Subcutaneous adipose tissue (tissue), 4 donors: ENCODE measurements around the gene TMEM40. TPM values are rescaled to one million over a fixed set of nuclear protein-coding genes. Genes with fewer than 3 reads are reported as not detected.

Experiments
- total RNA-seq, 4 donors: library from RNA; depleted of rRNA; stranded (reverse); fragments of >200 nt; gene quantifications; one replicate each; pipeline ENCODE4 v1.1.0, GENCODE V29; 2016
- TF ChIP-seq, protein P1 (sequence below): fragments of 450-650 bp; IDR thresholded peaks from one replicate; pipeline ENCODE4 v1.5.1; 2016; ENCODE audit warnings: low read depth, mild to moderate bottlenecking, control low read depth, antibody characterized with exemption, moderate library complexity

Gene TMEM40
- total RNA-seq = not detected

DNA sequence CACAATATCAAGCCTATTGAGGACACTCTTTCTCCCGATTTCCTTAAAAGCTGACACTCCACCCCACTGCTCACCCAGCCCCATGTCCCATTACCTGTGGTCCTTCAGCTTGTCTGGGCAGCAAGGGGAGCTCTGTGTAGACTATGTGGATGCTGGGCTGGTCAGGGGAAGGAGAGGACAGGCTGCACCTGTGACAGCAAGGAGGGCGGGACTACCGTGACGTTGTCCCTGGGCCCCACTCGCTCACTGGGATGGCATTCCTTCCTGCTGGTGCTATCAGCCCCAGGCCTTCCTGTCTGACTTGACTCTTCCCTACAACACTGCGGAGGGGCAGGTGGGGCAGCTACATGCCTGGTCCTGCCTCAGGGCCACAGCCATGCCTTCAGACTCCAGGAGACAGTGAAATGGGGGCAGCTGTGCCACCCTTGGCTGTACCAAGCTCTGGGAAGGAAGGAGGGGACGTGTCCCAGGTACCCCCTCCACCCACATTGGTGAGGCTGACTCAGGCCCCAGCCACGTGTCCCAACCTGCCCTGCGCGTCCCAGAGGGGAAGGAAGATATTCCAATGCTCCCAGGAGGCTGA lies at the start of gene TMEM40:
Gene TMEM40, minus strand, starts transcription at position 163 of the 583 bp plus-strand sequence. CDS start 9,427 bp downstream, outside the sequence.
- TF ChIP-seq, protein P1, sequence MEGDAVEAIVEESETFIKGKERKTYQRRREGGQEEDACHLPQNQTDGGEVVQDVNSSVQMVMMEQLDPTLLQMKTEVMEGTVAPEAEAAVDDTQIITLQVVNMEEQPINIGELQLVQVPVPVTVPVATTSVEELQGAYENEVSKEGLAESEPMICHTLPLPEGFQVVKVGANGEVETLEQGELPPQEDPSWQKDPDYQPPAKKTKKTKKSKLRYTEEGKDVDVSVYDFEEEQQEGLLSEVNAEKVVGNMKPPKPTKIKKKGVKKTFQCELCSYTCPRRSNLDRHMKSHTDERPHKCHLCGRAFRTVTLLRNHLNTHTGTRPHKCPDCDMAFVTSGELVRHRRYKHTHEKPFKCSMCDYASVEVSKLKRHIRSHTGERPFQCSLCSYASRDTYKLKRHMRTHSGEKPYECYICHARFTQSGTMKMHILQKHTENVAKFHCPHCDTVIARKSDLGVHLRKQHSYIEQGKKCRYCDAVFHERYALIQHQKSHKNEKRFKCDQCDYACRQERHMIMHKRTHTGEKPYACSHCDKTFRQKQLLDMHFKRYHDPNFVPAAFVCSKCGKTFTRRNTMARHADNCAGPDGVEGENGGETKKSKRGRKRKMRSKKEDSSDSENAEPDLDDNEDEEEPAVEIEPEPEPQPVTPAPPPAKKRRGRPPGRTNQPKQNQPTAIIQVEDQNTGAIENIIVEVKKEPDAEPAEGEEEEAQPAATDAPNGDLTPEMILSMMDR = no peak

- TF ChIP-seq, protein P1 = no peak
These were observed 49.5 kb upstream of the TMEM40 start for GRCh38 chr3:12808587-12808986.

- TF ChIP-seq, protein P1 = no peak
These were observed 48.7 kb upstream of the TMEM40 start for GRCh38 chr3:12807601-12808359.

DNA sequence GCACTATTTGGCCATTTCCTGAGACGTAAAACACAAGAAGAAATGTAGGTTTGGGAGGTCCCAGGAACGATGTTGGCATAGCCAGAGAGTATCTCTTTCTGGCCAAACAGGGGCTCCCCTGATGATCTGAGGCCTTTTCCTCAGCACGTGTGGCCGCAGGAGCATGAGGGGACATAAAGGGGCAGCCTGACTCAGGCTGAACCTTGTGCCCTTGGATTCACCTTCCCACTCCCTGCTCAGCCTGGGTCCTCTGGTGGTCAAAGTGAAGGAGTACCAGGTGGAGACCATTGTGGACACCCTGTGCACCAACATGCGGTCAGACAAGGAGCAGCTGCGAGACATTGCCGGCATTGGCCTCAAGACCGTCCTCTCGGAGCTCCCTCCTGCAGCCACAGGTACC lies 48.0 kb upstream of the TMEM40 start:
- TF ChIP-seq, protein P1 = no peak

DNA sequence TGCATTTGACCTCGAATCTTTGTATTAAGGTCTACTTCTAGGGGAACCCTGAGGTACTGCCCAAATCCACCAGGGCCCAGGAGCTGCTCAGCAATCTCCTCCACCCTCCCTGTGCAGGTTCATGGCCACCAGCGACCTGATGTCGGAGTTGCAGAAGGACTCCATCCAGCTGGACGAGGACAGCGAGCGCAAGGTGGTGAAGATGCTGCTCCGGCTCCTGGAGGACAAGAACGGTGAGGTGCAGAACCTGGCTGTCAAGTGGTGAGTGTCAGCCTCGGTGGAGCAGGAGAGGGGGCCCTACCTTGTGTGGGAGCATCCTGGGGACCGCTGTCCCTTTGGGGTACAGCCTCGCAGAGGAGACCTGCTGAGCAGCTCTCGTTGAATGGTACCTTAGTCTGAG lies 44.3 kb upstream of the TMEM40 start:
- TF ChIP-seq, protein P1 = no peak

- TF ChIP-seq, protein P1 = no peak
These were observed 40.7 kb upstream of the TMEM40 start for GRCh38 chr3:12799525-12800440.
